ENCODE data around the gene CYP27A1.

CYP27A1 gene

GRCh38 chr2:218776488-218776887 is 5.5 kb upstream of the CYP27A1 start:
- no peak for DNase-seq

- no peak for DNase-seq
These were observed 4.5 kb upstream of the CYP27A1 start for GRCh38 chr2:218777276-218777990.

- no peak for DNase-seq
These were observed 1.9 kb upstream of the CYP27A1 start for GRCh38 chr2:218780046-218780445.

- no peak for DNase-seq
These were observed 876 bp upstream of the CYP27A1 start for GRCh38 chr2:218780851-218781690.

- no peak for DNase-seq
These were observed 539 bp downstream of the CYP27A1 start for GRCh38 chr2:218782528-218782844.

GRCh38 chr2:218783688-218784087 is 1.7 kb downstream of the CYP27A1 start:
- no peak for DNase-seq

GRCh38 chr2:218785103-218785502 is 3.2 kb downstream of the CYP27A1 start:
- DNase-seq = no peak

- no peak for DNase-seq
These were observed 4.2 kb downstream of the CYP27A1 start for GRCh38 chr2:218786133-218786532.

GRCh38 chr2:218788529-218789255 is 6.7 kb downstream of the CYP27A1 start:
- DNase-seq = no peak

GRCh38 chr2:218792433-218792832 is 10.5 kb downstream of the CYP27A1 start:
- no peak for DNase-seq

GRCh38 chr2:218796691-218797090 is 14.7 kb downstream of the CYP27A1 start:
- DNase-seq = no peak

GRCh38 chr2:218798767-218799504 is 17.0 kb downstream of the CYP27A1 start:
- DNase-seq = no peak

GRCh38 chr2:218799990-218800389 is 18.0 kb downstream of the CYP27A1 start:
- no peak for DNase-seq

GRCh38 chr2:218802386-218802994 is 20.5 kb downstream of the CYP27A1 start:
- DNase-seq = no peak

- no peak for DNase-seq
These were observed 22.9 kb downstream of the CYP27A1 start for GRCh38 chr2:218804817-218805216.

GRCh38 chr2:218805627-218806026 is 23.7 kb downstream of the CYP27A1 start:
- no peak for DNase-seq

- peak; percentile 46 for DNase-seq
These were observed 24.5 kb downstream of the CYP27A1 start for GRCh38 chr2:218806346-218806978.

- DNase-seq = no peak
These were observed 25.7 kb downstream of the CYP27A1 start for GRCh38 chr2:218807626-218808025.

- no peak for DNase-seq
These were observed 27.6 kb downstream of the CYP27A1 start for GRCh38 chr2:218809515-218809914.

GRCh38 chr2:218810256-218810655 is 28.3 kb downstream of the CYP27A1 start:
- no peak for DNase-seq

GRCh38 chr2:218811382-218811781 is 29.4 kb downstream of the CYP27A1 start:
- no peak for DNase-seq

Measured in NCI-H2029 (cell line).